Stimulated activated CD8-positive, alpha-beta memory T cell treated with anti-CD3 and anti-CD28 coated beads, Interleukin-4, amount 100 ng/mL, for 24 hours (primary cell): ENCODE measurements around the gene PRMT7.

ENCODE experiments used
- DNase-seq: peaks from one replicate; pipeline ENCODE4 v3.0.0-alpha.2; 2020; ENCODE audit warnings: low read depth

Gene PRMT7

GRCh38 chr16:68396481-68396880 is 85.7 kb downstream of the PRMT7 start:
- DNase-seq, result no peak

DNA sequence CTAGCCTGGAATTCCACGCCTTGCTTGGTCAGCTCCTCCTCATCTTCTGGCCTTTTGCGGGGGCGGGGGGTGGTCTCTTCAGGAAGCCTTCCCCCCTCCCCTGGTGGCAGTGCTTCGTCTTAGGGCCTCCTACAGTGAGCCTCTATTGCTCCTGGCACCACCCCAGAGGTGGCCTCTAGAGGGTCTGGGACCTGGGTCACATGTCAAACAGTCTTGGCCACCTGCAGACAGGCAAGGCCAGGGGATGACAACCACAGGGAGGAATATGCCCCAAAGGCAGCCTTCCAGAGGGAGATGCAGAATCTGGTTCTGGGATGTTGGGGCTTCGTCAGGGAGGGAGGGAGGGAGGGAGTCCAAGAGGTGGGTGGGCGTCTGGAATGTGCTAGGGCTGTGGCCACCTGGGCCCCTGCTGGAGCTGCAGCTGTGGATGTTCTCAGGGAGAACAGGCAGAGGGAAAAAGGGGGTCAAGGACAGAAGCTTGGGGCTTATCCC is 86.9 kb downstream of the PRMT7 start:
- no peak for DNase-seq

DNA sequence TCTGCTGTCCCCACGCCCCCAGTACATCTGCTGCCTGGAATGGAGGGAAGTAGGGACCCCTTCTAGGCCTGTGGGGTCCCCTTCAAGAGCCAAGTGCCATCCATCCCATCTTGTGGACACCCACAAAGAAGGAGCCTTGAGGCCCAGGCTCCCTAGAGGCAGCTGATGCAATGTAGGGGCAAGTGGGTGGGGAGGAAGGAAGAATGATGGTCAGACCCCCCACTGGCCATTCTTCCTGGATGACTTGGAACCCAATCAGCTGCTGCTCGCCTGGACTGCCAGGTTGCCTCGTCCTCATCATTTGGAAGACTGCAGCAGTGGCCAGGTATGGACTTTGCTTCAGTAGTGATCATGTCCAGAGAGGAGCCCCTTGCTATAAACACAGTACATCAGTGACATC is 88.6 kb downstream of the PRMT7 start:
- no peak for DNase-seq

DNA sequence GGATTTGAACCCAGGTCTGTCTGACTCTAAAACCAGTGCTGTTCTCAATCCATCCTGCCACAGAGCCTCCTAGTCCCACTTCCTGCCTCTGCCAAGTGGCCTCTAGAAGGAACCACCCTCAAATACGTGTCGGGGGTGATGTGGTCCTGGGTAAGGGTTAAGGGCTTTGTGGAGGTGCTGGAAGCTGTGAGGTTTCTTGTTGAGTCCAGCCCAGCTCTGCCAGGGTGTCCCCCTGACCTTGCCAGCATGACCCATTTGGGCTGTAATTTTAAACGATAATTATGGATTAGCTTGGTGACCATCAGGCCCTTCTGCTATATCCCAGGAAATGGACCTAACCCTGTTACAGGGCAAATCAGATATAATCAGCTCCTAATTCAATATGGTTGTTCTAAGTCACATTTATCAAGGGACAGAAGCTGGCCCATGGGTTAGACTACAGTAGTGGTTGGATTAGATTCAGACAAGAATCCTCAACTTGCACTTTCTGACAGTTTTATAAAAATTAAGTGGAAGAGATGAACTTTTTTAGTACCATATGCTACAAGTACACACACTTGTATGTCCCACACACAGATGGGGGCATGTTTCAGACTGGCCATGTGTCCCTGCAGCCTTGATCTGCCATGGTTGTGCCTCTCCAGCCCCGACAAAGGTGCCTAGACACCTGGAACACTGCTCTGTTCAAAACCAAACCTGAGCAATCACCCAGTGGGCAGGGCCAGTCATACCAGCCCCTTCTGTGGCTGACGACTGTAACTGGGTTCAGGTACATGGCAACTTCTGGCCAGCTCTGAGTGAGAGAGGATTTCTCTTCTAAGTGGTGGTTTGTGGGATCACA is 89.5 kb downstream of the PRMT7 start:
- DNase-seq, result no peak

DNA sequence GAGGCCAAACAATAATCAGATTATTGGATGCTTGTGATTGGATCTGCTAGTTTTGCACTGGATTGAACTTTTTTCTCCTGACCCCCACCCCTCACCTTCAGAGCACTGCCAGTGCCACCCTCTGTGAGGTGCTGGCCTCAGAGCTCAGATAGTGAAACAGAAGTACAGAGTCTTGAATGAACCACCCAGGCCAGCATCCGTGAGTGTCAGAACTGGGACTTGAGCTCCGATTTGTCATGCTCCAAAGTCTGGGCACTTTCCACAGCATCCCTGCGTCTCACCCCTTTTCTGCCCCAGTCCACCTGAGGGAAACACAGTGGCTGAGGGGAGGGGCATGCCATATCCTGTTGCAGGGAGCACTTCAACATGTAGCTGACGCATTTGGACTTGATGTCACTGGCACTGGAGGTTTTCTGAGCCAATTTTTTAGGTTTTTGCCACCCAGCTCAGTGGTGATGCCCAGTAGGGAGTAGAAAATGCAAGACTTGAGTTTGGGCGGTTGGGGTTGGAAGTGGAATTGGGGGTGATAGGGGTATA is 90.2 kb downstream of the PRMT7 start:
- DNase-seq, result no peak

DNA sequence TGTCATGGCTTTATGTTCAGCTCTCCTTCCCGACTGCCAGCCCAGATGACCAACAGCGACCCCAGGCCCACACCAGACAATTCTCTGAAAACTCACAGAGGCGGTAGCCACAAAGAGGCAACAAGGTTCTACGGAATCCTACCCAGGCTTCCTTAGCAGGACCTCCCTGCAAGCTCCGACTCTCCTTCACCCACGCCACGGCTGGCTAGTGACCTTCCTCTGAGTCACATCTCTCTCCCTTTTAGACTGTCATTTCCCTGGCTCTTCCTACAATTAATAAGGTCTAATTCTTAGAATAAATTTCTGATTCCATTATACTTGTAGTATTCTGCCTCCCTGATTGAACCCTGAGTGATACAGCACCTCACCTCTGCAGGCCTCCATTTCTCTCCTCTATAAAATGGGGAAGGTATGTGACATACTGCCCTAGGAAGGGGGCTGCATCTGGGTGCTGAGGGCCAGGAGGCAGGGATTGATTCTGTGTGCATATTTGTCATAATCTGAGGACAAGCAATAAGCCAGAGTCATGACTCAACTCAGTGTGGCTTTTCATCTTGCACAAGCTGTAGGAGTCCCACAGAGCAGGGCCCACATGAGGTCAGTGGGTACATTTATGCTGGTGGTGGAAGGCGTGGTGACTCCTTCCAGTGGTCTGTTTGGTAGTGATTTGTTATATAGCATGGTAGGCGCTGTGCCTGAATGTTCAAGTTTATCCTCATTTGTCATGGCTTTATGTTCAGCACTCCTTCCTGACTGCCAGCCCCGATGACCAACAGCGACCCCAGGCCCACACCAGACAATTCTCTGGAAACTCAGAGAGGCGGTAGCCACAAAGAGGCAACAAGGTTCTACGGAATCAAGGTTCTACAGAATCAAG is 91.3 kb downstream of the PRMT7 start:
- DNase-seq, result no peak

- DNase-seq, result no peak
Observed at GRCh38 chr16:68402748-68403040, 91.9 kb downstream of the PRMT7 start.

DNA sequence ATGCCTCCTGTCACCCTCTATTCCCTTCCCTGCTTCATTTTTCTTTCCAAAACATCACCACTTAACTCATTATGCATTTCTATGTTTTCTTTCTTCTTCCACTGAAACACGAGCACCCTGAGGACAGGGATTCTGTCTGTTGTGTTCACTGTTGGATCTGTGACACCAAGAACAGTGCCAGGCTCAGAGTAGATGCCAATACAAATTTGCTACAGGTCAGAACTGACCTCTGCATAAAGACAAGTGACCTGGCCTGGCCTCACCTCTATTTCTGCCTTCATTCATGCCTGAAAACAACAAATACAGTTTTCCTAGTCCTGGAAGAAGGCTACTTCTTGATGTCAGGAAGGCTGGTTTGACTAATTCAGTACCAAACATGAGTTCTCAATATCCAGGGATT is 92.4 kb downstream of the PRMT7 start:
- no peak for DNase-seq

GRCh38 chr16:68403704-68404103 is 92.9 kb downstream of the PRMT7 start:
- no peak for DNase-seq

DNA sequence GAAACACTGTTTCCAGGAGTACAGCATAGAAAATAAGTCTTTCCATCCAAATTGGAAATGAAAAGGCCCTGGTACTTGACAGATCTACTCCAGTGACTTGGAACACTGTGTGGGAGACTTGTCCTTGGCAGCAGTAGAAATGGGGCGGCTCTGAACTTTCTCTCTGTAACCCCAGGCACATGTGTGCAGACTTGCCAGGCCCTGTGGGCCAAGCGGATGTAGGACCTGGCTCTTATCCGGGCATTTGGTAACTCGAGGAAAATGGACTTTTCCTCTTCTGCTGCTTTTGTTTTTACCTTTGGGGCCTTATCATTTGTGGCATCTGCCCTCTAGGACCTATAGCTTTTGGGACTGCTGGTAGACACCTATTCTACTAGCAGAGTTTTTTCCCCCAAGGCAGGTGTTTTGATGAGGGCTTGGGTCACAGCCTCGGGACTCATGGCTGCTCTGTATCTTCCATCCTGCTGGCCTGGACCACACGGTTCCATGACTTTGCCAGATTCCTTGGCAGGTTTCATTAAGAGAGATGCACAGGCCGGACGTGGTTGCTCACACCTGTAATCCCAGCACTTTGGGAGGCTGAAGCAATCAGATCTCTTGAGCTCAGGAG is 94.0 kb downstream of the PRMT7 start:
- DNase-seq, result no peak

GRCh38 chr16:68406458-68407152 is 95.8 kb downstream of the PRMT7 start:
- DNase-seq, result no peak
